ENCODE data around the gene KLHL18. TPM values are rescaled to one million over a fixed set of nuclear protein-coding genes. Genes with fewer than 3 reads are reported as not detected.

Gene KLHL18
- total RNA-seq, 2 donors from 2014 or later: 12.9 to 18.8 TPM

DNA sequence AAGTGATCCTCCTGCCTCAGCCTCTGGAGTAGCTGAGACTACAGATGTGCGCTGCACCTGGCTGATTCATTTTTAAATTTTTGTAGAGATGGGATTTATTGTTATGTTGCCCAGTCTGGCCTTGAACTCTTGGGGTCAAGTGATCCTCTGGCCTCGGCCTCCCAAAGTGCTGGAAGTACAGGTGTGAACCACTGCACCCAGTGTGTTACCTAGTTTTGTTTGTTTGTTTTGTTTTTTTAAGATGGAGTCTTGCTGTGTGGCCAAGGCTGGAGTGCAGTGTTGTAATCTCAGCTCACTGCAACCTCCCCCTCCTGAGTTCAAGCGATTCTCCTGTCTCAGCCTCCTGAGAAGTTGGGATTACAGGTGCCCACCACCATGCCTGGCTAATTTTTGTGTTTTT is 110.2 kb downstream of the KLHL18 start:
- peaks cover 6% of the 10 kb centered on the region for H3K36me3 ChIP-seq
- no peaks in the 10 kb centered on the region for H3K9me3 ChIP-seq
- no peak overlapping the region for H3K27ac ChIP-seq
- no peak for DNase-seq (ENCODE audit: low spot score)
- peaks cover 0 to 33% of the 10 kb centered on the region in 2 donors for H3K4me1 ChIP-seq
- H3K27me3 ChIP-seq: no peaks in the 10 kb centered on the region
- no peak overlapping the region for H3K4me3 ChIP-seq
- TF ChIP-seq, protein P1, sequence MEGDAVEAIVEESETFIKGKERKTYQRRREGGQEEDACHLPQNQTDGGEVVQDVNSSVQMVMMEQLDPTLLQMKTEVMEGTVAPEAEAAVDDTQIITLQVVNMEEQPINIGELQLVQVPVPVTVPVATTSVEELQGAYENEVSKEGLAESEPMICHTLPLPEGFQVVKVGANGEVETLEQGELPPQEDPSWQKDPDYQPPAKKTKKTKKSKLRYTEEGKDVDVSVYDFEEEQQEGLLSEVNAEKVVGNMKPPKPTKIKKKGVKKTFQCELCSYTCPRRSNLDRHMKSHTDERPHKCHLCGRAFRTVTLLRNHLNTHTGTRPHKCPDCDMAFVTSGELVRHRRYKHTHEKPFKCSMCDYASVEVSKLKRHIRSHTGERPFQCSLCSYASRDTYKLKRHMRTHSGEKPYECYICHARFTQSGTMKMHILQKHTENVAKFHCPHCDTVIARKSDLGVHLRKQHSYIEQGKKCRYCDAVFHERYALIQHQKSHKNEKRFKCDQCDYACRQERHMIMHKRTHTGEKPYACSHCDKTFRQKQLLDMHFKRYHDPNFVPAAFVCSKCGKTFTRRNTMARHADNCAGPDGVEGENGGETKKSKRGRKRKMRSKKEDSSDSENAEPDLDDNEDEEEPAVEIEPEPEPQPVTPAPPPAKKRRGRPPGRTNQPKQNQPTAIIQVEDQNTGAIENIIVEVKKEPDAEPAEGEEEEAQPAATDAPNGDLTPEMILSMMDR (IDR thresholded peaks at IDR 0.05): no peak

DNA sequence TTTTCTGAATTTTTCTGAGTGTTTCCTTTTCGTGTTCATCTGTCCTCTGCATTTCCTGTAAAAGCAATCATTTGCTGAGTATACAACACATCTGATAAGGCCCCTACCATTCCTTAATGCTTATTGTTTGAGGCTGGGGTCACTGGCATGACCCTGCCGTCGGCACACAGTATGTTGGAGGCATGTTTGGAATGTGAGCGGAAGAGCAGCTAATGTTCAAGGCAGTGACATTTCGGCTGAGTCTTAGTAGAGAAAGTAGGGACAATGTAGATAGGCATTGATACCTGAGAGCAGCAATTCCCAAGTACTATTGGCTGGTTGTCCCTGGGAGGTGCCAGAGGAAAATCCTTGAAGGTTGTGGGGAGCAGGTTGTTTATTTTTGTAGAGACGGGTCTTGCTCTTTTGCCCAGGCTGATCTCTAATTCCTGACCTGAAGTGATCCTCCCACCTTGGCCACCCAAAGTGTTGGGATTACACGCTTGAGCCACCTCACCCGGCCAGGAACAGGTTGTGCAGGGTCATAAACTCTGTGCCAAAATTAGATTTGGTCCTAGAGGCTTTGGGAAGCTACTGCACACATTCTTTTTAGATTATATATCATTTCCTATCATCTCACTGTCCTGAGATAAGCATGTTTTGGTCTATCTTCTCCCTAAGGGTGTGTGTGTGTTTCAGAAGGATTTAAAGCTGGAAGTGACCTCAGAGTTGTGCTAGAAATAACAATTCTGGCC is 111.6 kb downstream of the KLHL18 start:
- Histone ChIP-seq H3K4me3 (no peak overlapping the region), H3K27ac (peak overlapping the region; percentile 20 to 48), H3K4me1 (peaks cover 0 to 33% of the 10 kb centered on the region in 2 donors), H3K27me3 (no peaks in the 10 kb centered on the region), H3K36me3 (peaks cover 8% of the 10 kb centered on the region), H3K9me3 (no peaks in the 10 kb centered on the region)
- TF ChIP-seq, protein P1 (IDR thresholded peaks at IDR 0.05): no peak
- no peak for DNase-seq (ENCODE audit: low spot score)

DNA sequence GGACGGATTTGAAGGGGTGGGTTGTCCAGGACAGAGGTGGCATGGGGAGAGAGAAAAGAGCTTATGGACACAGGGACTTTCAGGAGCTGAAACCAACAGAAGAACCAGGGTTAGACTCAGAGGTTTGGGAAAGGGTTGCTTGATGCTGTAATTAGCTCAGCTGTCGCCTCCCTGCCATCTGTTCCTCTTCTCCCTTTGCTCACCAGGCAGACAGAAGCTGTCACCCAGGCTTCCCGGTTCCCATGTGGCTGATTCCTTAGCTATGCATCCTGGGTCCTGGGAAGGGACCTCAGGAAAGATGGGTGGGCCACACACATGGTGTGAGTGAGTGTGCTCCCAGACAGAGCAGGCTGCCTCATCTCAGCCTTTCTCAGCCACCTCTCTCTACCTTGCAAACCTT is 112.1 kb downstream of the KLHL18 start:
- Histone ChIP-seq H3K36me3 (peaks cover 13% of the 10 kb centered on the region), H3K27me3 (no peaks in the 10 kb centered on the region), H3K9me3 (no peaks in the 10 kb centered on the region), H3K27ac (peak overlapping the region; percentile 20 to 48), H3K4me3 (no peak overlapping the region), H3K4me1 (peaks cover 0 to 33% of the 10 kb centered on the region in 2 donors)
- TF ChIP-seq, protein P1 (IDR thresholded peaks at IDR 0.05): no peak
- DNase-seq (ENCODE audit: low spot score): no peak

Other genes with a start within 250 kb of the KLHL18 start
- 10 to 100 TPM; 26.8 to 34.2 TPM for gene SETD2, start 118.8 kb upstream of the KLHL18 start, total RNA-seq
- 10 to 100 TPM in 1 of 2 donors, 1 to 10 TPM in 1; 8.8 to 10.5 TPM for gene KIF9, start 145 bp upstream of the KLHL18 start, total RNA-seq
- 10 to 100 TPM; 13.7 to 18.8 TPM for gene PTPN23, start 98.1 kb downstream of the KLHL18 start, total RNA-seq
- gene SCAP, start 193.0 kb downstream of the KLHL18 start, total RNA-seq: 10 to 100 TPM; 46.5 to 57.3 TPM
- gene ELP6, start 230.8 kb downstream of the KLHL18 start, total RNA-seq: 10 to 100 TPM; 14.9 to 16.7 TPM